GM12891 (cell line): ENCODE data around the gene KCNK3.

ENCODE experiments used
- DNase-seq: peaks from one replicate; pipeline ENCODE4 v3.0.0; 2011; ENCODE audit warnings: low spot score; ENCODE audit not compliant: insufficient read length
- FAIRE-seq: peaks from 2 replicates; lab custom pipeline; 2011; peaks lifted over from hg19 to GRCh38; lab: Jason Lieb, UNC
- PAX5 ChIP-seq: IDR thresholded peaks from 2 replicates; pipeline ENCODE4 v1.6.1; 2011; ENCODE audit warnings: low read length, moderate library complexity, mild to moderate bottlenecking; ENCODE audit not compliant: insufficient read depth, severe bottlenecking
- POLR2A ChIP-seq: IDR thresholded peaks from 2 replicates; pipeline ENCODE4 v1.6.1; 2011; ENCODE audit warnings: low read depth, low read length, control low read depth
- POLR2AphosphoS5 ChIP-seq: IDR thresholded peaks from 2 replicates; pipeline ENCODE4 v1.6.1; 2011; ENCODE audit warnings: low read depth, low read length, control low read depth
- POU2F2 ChIP-seq: IDR thresholded peaks from 2 replicates; pipeline ENCODE4 v1.6.1; 2011; ENCODE audit warnings: low read depth, mild to moderate bottlenecking, control low read depth, low read length, moderate library complexity
- SPI1 ChIP-seq: IDR thresholded peaks from 2 replicates; pipeline ENCODE4 v1.6.1; 2011; ENCODE audit warnings: low read depth, low read length, control low read depth
- TAF1 ChIP-seq: IDR thresholded peaks from 2 replicates; pipeline ENCODE4 v1.6.1; 2011; ENCODE audit warnings: low read depth, low read length, control low read depth

The KCNK3 gene

GRCh38 chr2:26692897-26693849 is 651 bp downstream of the KCNK3 start:
- no peak for FAIRE-seq
- TF ChIP-seq POU2F2 (no peak), PAX5 (no peak), TAF1 (no peak)
- DNase-seq = no peak

- DNase-seq = no peak
- FAIRE-seq = no peak
- no peak for TF ChIP-seq TAF1
- TF ChIP-seq PAX5 = no peak
- TF ChIP-seq POLR2AphosphoS5 = no peak
- TF ChIP-seq SPI1 = no peak
- no peak for TF ChIP-seq POLR2A
- no peak for TF ChIP-seq POU2F2
Observed at GRCh38 chr2:26694001-26694400, 1.5 kb downstream of the KCNK3 start.

GRCh38 chr2:26696351-26696816 is 3.9 kb downstream of the KCNK3 start:
- no peak for DNase-seq
- no peak for FAIRE-seq
- TF ChIP-seq POLR2A (no peak), PAX5 (no peak), SPI1 (no peak), POU2F2 (no peak), POLR2AphosphoS5 (no peak)

- no peak for FAIRE-seq
- no peak for TF ChIP-seq TAF1
- no peak for TF ChIP-seq SPI1
- TF ChIP-seq POLR2AphosphoS5 = no peak
- no peak for DNase-seq
Observed at GRCh38 chr2:26697425-26697824, 4.9 kb downstream of the KCNK3 start.

GRCh38 chr2:26699295-26699694 is 6.8 kb downstream of the KCNK3 start:
- DNase-seq (no peak), FAIRE-seq (no peak)
- TF ChIP-seq POLR2AphosphoS5 (no peak), PAX5 (no peak), POU2F2 (no peak), POLR2A (no peak), TAF1 (no peak), SPI1 (no peak)

- DNase-seq (no peak), FAIRE-seq (no peak)
- TF ChIP-seq POU2F2 (no peak), TAF1 (no peak), PAX5 (no peak), POLR2A (no peak), POLR2AphosphoS5 (no peak), SPI1 (no peak)
Observed at GRCh38 chr2:26700078-26700477, 7.6 kb downstream of the KCNK3 start.

GRCh38 chr2:26701596-26701995 is 9.1 kb downstream of the KCNK3 start:
- FAIRE-seq = no peak
- no peak for DNase-seq
- TF ChIP-seq PAX5 (no peak), POLR2A (no peak), POLR2AphosphoS5 (no peak), TAF1 (no peak), POU2F2 (no peak), SPI1 (no peak)

GRCh38 chr2:26702025-26702424 is 9.5 kb downstream of the KCNK3 start:
- DNase-seq (no peak), FAIRE-seq (no peak)
- TF ChIP-seq PAX5 (no peak), POLR2A (no peak), TAF1 (no peak), POLR2AphosphoS5 (no peak), POU2F2 (no peak), SPI1 (no peak)

- TF ChIP-seq SPI1 (no peak), POU2F2 (no peak)
- FAIRE-seq (no peak), DNase-seq (no peak)
Observed at GRCh38 chr2:26704441-26704977, 12.0 kb downstream of the KCNK3 start.

GRCh38 chr2:26705126-26705525 is 12.6 kb downstream of the KCNK3 start:
- DNase-seq (no peak), FAIRE-seq (no peak)
- TF ChIP-seq SPI1 = no peak
- TF ChIP-seq POU2F2 = no peak
- no peak for TF ChIP-seq POLR2A
- no peak for TF ChIP-seq TAF1
- TF ChIP-seq PAX5 = no peak
- no peak for TF ChIP-seq POLR2AphosphoS5
